Measurements from ENCODE around the gene SDF2L1. TPM values are rescaled to one million over a fixed set of nuclear protein-coding genes. Genes with fewer than 3 reads are reported as not detected.
"Not testable (repeated sequence)": the region's sequence is repeated elsewhere in the genome, so short reads cannot be mapped to it uniquely, and the experiment has no call there.

Gene SDF2L1, protein sequence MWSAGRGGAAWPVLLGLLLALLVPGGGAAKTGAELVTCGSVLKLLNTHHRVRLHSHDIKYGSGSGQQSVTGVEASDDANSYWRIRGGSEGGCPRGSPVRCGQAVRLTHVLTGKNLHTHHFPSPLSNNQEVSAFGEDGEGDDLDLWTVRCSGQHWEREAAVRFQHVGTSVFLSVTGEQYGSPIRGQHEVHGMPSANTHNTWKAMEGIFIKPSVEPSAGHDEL
- total RNA-seq = 10 to 100 TPM; 23.1 to 50.1 (median 26.6) TPM

DNA sequence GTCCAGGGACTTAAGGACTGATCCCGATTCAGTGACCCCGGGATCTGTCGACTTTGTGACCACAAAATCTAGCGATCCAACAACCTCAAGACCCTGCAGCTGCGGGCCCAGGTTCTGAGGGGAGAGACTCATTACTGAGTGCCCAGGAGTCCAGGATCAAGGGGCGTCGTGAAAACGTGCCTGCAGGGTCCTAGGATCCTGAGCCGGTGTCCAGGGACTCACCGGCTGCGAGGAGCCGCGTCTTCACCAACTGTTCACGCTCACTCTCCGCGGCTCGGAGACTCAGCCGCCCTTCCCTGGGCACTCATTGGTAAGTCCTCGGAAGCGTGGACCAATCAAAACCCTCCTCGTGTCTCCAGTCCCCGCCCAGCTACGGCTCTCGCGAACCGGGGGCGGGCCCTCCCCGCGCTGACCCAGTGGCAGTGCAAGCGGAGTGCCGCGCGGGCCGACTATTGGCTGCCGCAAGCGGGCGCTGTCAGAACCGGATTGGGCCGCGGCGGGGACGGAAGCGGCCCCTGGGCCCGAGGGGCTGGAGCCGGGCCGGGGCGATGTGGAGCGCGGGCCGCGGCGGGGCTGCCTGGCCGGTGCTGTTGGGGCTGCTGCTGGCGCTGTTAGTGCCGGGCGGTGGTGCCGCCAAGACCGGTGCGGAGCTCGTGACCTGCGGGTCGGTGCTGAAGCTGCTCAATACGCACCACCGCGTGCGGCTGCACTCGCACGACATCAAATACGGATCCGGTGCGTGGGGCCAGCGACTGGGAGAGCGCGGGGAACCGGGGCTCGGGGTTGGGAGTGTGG is at the start of gene SDF2L1:
TSS of gene SDF2L1 (plus strand) at position 514 of the 795 bp plus-strand sequence. CDS start at position 549, 35 bp downstream.
- intact Hi-C loops (cut with DNase I; ENCODE audit: low total_unique reads) = no loop called here
- no peaks in the 10 kb centered on the region for H3K9me3 ChIP-seq
- peaks cover 0 to 4% of the 10 kb centered on the region in 2 donors for H3K4me1 ChIP-seq
- H3K4me3 ChIP-seq = peak within 1 kb of the TSS; percentile 55 to 82 (median 78)
- TF ChIP-seq POLR2AphosphoS5 (IDR thresholded peaks at IDR 0.05) (peak in 2 of 3 donors; percentile 35 to 46), POLR2A (IDR thresholded peaks at IDR 0.05) (no peak)
- peak within 1 kb of the TSS; percentile 61 to 62 for H3K27ac ChIP-seq
- H3K36me3 ChIP-seq = no peaks in the 10 kb centered on the region
- no peaks in the 10 kb centered on the region for H3K27me3 ChIP-seq
- DNase-seq (ENCODE audit: low spot score in 2 of 2) = peak; percentile 98 to 99

DNA sequence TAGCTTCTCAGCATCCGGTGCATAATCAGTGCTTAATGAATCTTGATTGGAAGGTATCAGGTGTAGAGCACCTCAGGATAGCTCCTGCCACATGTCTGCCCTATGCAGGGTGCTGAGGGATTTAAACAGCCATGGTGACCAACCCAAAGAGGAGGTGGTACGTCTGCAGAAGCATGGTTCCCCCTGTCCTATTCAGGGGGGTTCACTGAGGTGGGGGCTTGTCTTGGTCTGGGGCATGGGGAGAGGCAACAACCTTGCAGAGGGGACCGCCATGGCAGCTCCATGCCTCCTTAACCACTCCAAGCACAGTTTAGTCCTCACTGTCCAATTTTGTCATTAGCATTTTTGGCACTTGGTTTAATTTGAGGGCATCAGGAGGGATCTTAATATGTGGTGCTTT is 49.7 kb upstream of the SDF2L1 start:
- DNase-seq (ENCODE audit: low spot score in 2 of 2) = no peak
- peaks cover 10 to 18% of the 10 kb centered on the region in 2 donors for H3K4me1 ChIP-seq

DNA sequence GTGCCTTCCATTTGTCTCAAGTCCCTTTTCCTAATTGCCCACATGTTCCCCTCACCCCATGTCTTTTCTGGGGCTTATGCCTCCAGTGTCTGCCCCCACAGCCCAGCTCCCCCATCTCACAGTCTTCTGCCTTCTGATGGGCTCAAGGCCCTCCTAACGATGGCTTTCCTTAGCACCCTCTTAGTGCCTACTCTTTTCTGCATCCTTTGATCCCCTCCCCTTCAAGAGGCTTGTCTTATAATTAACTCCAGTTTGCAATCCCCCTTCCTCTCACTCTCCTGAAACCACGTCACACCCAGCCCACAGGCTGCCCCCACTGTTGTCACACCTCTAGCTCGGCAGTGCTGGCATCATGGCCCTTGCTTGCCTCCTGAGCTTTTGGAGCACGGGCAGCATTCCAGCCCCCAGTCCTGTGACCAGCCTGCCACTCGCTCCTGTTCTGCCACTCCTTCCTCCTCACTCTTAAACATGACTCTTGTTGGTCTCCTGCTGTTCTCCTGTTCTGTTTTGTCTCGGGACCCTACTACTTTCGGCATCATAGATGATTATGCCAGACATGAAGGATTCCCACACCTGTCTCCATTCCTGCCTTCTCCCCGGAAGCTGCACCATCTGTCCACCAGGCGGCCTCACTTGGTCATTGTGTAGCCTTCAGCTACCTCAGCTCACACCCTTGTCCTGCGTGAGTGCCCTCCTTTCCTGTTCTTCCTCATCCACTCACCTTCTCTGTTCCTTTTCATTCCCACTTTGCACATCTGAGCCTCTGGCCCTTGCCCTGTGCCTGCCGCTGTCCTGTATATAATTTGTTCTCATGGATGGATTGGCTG is 48.5 kb upstream of the SDF2L1 start:
- no peak for DNase-seq (ENCODE audit: low spot score in 2 of 2)
- peaks cover 10 to 18% of the 10 kb centered on the region in 2 donors for H3K4me1 ChIP-seq
- no peaks in the 10 kb centered on the region for H3K9me3 ChIP-seq
- H3K36me3 ChIP-seq = no peaks in the 10 kb centered on the region
- H3K27me3 ChIP-seq = no peaks in the 10 kb centered on the region
- TF ChIP-seq, protein P1, sequence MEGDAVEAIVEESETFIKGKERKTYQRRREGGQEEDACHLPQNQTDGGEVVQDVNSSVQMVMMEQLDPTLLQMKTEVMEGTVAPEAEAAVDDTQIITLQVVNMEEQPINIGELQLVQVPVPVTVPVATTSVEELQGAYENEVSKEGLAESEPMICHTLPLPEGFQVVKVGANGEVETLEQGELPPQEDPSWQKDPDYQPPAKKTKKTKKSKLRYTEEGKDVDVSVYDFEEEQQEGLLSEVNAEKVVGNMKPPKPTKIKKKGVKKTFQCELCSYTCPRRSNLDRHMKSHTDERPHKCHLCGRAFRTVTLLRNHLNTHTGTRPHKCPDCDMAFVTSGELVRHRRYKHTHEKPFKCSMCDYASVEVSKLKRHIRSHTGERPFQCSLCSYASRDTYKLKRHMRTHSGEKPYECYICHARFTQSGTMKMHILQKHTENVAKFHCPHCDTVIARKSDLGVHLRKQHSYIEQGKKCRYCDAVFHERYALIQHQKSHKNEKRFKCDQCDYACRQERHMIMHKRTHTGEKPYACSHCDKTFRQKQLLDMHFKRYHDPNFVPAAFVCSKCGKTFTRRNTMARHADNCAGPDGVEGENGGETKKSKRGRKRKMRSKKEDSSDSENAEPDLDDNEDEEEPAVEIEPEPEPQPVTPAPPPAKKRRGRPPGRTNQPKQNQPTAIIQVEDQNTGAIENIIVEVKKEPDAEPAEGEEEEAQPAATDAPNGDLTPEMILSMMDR (IDR thresholded peaks at IDR 0.05) = no peak
- TF ChIP-seq POLR2A (IDR thresholded peaks at IDR 0.05) (no peak), POLR2AphosphoS5 (IDR thresholded peaks at IDR 0.05) (no peak)
- intact Hi-C loops (cut with DNase I; ENCODE audit: low total_unique reads) = no loop called here
- no peak overlapping the region for H3K27ac ChIP-seq
- H3K4me3 ChIP-seq = no peak overlapping the region

More for the DNA sequence above, 49.7 kb upstream of the SDF2L1 start:
- Histone ChIP-seq H3K4me3 (no peak overlapping the region), H3K36me3 (no peaks in the 10 kb centered on the region), H3K27ac (no peak overlapping the region), H3K27me3 (no peaks in the 10 kb centered on the region), H3K9me3 (no peaks in the 10 kb centered on the region)
- TF ChIP-seq POLR2AphosphoS5 (IDR thresholded peaks at IDR 0.05) (no peak), POLR2A (IDR thresholded peaks at IDR 0.05) (no peak)
- intact Hi-C loops (cut with DNase I; ENCODE audit: low total_unique reads) = no loop called here

DNA sequence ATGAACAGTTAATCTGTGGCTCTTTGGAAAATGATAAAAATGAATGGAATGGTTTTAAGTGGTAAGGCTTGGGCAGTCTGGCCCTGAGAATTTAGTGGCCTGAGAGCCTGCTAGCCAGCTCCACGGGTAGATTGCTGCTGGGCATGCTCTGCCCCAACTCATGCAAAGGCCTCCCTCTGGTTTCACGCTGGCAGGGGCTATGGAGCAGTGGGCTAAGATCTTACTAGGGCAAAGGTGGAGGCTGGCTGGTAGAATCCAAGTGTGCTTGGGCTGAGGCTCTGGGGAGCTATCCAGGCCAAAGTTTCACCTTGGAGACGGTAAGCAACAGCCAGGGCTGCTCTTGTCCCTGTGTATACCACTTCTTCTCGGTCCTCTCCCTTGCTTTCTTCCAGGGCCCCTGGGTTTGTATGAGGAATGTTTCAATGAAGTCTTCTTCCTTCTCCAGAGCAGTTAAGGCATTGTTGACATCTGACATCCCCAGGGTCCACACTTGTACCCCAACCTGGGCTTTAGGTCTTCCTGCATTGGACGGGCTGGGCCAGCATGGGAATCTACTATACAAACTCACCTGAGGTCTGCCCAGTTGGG is 47.1 kb upstream of the SDF2L1 start:
- H3K4me1 ChIP-seq = peaks cover 10 to 18% of the 10 kb centered on the region in 2 donors
- TF ChIP-seq, protein P1 (IDR thresholded peaks at IDR 0.05) = no peak
- no peak for TF ChIP-seq POLR2A (IDR thresholded peaks at IDR 0.05)
- no peak for TF ChIP-seq POLR2AphosphoS5 (IDR thresholded peaks at IDR 0.05)

DNA sequence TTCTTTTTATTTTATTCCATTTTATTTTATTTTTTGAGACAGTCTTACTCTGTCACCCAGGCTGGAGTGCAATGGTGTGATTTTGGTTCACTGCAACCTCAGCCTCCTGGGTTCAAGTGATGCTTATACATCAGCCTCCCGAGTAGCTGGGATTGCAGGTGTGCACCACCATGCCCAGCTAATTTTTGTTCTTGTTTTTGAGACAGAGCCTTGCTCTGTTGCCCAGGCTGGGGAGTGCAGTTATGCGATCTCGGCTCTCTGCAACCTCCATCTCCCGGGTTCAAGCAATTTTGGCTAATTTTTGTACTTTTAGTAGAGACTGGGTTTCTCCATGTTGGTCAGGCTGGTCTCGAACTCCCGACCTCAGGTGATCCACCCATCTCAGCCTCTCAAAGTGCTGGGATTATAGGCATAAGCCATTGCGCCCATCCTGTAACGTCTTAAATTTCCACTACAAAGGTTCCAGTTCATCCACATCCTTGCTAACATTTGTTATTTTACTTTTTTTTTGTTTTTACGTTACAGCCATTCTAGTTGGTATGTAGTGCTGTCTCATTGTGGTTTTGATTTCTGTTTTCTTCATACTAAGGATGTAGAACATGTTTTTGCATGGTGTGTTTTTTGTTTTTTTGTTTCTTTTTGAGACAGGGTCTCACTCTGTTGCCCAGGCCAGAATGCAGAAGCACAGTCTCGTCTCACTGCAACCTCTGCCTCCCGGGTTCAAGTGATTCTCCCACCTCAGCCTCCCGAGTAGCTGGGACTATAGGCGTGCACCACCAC is 45.6 kb upstream of the SDF2L1 start:
- H3K4me1 ChIP-seq; H3K9me3 ChIP-seq; H3K27ac ChIP-seq; intact Hi-C loops (cut with DNase I; ENCODE audit: low total_unique reads); H3K36me3 ChIP-seq; DNase-seq (ENCODE audit: low spot score in 2 of 2); H3K27me3 ChIP-seq; H3K4me3 ChIP-seq: not testable (repeated sequence)

More for the DNA sequence above, 47.1 kb upstream of the SDF2L1 start:
- Histone ChIP-seq H3K27ac (no peak overlapping the region), H3K36me3 (no peaks in the 10 kb centered on the region), H3K4me3 (no peak overlapping the region), H3K27me3 (no peaks in the 10 kb centered on the region), H3K9me3 (no peaks in the 10 kb centered on the region)
- no peak for DNase-seq (ENCODE audit: low spot score in 2 of 2)
- intact Hi-C loops (cut with DNase I; ENCODE audit: low total_unique reads) = no loop called here
